Ishikawa (cell line): ENCODE measurements around the gene CFTR.

Source experiments
- CEBPB ChIP-seq: IDR thresholded peaks from 2 replicates; pipeline ENCODE4 v1.6.1; 2012
- CREB1 ChIP-seq: IDR thresholded peaks from 2 replicates; pipeline ENCODE4 v1.6.1; 2012; ENCODE audit warnings: low read depth
- EGR1 ChIP-seq: IDR thresholded peaks from 2 replicates; pipeline ENCODE4 v1.6.1; 2012
- EP300 ChIP-seq: IDR thresholded peaks from 2 replicates; pipeline ENCODE4 v1.6.1; 2012; ENCODE audit warnings: borderline replicate concordance
- NFIC ChIP-seq: IDR thresholded peaks from 2 replicates; pipeline ENCODE4 v1.6.1; 2012
- RAD21 ChIP-seq: IDR thresholded peaks from 2 replicates; pipeline ENCODE4 v1.6.1; 2012; ENCODE audit warnings: low read depth
- ZBTB7A ChIP-seq: IDR thresholded peaks from 2 replicates; pipeline ENCODE4 v1.6.1; 2012; ENCODE audit warnings: low read depth
- TF ChIP-seq, protein P1 (sequence below): IDR thresholded peaks from 2 replicates; pipeline ENCODE4 v1.6.1; 2012
- TF ChIP-seq, protein P2 (sequence below): IDR thresholded peaks from 2 replicates; pipeline ENCODE4 v1.6.1; 2012; ENCODE audit warnings: low read depth, mild to moderate bottlenecking

GRCh38 chr7:117685795-117686194, 206.0 kb downstream of the CFTR start:
- no peak for TF ChIP-seq CREB1
- TF ChIP-seq ZBTB7A: no peak
- no peak for TF ChIP-seq RAD21
- no peak for TF ChIP-seq NFIC
- TF ChIP-seq, protein P1, sequence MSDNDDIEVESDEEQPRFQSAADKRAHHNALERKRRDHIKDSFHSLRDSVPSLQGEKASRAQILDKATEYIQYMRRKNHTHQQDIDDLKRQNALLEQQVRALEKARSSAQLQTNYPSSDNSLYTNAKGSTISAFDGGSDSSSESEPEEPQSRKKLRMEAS: no peak
- no peak for TF ChIP-seq EP300
- TF ChIP-seq, protein P2, sequence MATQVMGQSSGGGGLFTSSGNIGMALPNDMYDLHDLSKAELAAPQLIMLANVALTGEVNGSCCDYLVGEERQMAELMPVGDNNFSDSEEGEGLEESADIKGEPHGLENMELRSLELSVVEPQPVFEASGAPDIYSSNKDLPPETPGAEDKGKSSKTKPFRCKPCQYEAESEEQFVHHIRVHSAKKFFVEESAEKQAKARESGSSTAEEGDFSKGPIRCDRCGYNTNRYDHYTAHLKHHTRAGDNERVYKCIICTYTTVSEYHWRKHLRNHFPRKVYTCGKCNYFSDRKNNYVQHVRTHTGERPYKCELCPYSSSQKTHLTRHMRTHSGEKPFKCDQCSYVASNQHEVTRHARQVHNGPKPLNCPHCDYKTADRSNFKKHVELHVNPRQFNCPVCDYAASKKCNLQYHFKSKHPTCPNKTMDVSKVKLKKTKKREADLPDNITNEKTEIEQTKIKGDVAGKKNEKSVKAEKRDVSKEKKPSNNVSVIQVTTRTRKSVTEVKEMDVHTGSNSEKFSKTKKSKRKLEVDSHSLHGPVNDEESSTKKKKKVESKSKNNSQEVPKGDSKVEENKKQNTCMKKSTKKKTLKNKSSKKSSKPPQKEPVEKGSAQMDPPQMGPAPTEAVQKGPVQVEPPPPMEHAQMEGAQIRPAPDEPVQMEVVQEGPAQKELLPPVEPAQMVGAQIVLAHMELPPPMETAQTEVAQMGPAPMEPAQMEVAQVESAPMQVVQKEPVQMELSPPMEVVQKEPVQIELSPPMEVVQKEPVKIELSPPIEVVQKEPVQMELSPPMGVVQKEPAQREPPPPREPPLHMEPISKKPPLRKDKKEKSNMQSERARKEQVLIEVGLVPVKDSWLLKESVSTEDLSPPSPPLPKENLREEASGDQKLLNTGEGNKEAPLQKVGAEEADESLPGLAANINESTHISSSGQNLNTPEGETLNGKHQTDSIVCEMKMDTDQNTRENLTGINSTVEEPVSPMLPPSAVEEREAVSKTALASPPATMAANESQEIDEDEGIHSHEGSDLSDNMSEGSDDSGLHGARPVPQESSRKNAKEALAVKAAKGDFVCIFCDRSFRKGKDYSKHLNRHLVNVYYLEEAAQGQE: no peak
- TF ChIP-seq EGR1: no peak
- TF ChIP-seq CEBPB: no peak
